SK-N-SH treated with all-trans-retinoic acid at 6 μM for 48 hours (cell line): Measurements from ENCODE around the gene KHSRP.

Experiments
- ATAC-seq: fragments of 200-7000 bp; cut with Tn5 transposase; 3 replicates; pipeline ENCODE4 v1.9.1; 2020; ENCODE audit warnings: mild to moderate bottlenecking, moderate library complexity
- ARNTL ChIP-seq: fragments of 450-650 bp; formaldehyde crosslinking; IDR thresholded peaks from 2 replicates; pipeline ENCODE4 v1.5.0; 2020; ENCODE audit warnings: low read depth, mild to moderate bottlenecking, moderate library complexity, borderline replicate concordance
- BACH2 ChIP-seq: fragments of 250-450 bp; sonication (Bioruptor Pico); IDR thresholded peaks from 2 replicates; pipeline ENCODE4 v1.9.0; 2021; ENCODE audit warnings: mild to moderate bottlenecking, borderline replicate concordance
- CSRNP3 ChIP-seq: fragments of 250-450 bp; sonication (Bioruptor Pico); IDR thresholded peaks from 2 replicates; pipeline ENCODE4 v1.5.1; 2021; ENCODE audit warnings: mild to moderate bottlenecking, moderate library complexity
- GLIS3 ChIP-seq: fragments of 250-450 bp; sonication (Bioruptor Pico); IDR thresholded peaks from 2 replicates; pipeline ENCODE4 v1.5.0; 2020; ENCODE audit warnings: mild to moderate bottlenecking, moderate library complexity
- ISL1 ChIP-seq: fragments of 250-450 bp; sonication (Bioruptor Pico); IDR thresholded peaks from 2 replicates; pipeline ENCODE4 v2.1.2; 2022; ENCODE audit warnings: mild to moderate bottlenecking, moderate library complexity
- OSR1 ChIP-seq: fragments of 250-450 bp; sonication (Bioruptor Pico); IDR thresholded peaks from 2 replicates; pipeline ENCODE4 v1.8.0; 2022; ENCODE audit warnings: moderate library complexity, mild to moderate bottlenecking, inconsistent platforms
- PATZ1 ChIP-seq: fragments of 250-450 bp; sonication (Bioruptor Pico); IDR thresholded peaks from 2 replicates; pipeline ENCODE4 v1.8.0; 2020; ENCODE audit warnings: mild to moderate bottlenecking, moderate library complexity, borderline replicate concordance
- POU6F1 ChIP-seq: fragments of 250-450 bp; sonication (Bioruptor Pico); IDR thresholded peaks from 2 replicates; pipeline ENCODE4 v1.8.0; 2021; ENCODE audit warnings: low read depth, mild to moderate bottlenecking, moderate library complexity, borderline replicate concordance
- RARB ChIP-seq: fragments of 250-450 bp; sonication (Bioruptor Pico); IDR thresholded peaks from 2 replicates; pipeline ENCODE4 v1.8.0; 2021; ENCODE audit warnings: mild to moderate bottlenecking, moderate library complexity
- SNAI2 ChIP-seq: fragments of 250-450 bp; sonication (Bioruptor Pico); IDR thresholded peaks from 2 replicates; pipeline ENCODE4 v1.5.0; 2020; ENCODE audit warnings: mild to moderate bottlenecking, moderate library complexity
- TCF4 ChIP-seq: fragments of 250-450 bp; sonication (Bioruptor Pico); IDR thresholded peaks from 2 replicates; pipeline ENCODE4 v1.8.0; 2021; ENCODE audit warnings: mild to moderate bottlenecking, moderate library complexity, borderline replicate concordance
- TOX ChIP-seq: fragments of 250-450 bp; sonication (Bioruptor Pico); IDR thresholded peaks from 2 replicates; pipeline ENCODE4 v1.8.0; 2021; ENCODE audit warnings: mild to moderate bottlenecking, moderate library complexity, borderline replicate concordance
- TSHZ2 ChIP-seq: fragments of 250-450 bp; sonication (Bioruptor Pico); IDR thresholded peaks from 2 replicates; pipeline ENCODE4 v1.5.0; 2020; ENCODE audit warnings: mild to moderate bottlenecking, moderate library complexity
- ZC3H10 ChIP-seq: fragments of 250-450 bp; sonication (Bioruptor Pico); IDR thresholded peaks from 2 replicates; pipeline ENCODE4 v1.5.1; 2021; ENCODE audit warnings: mild to moderate bottlenecking, moderate library complexity
- ZFP3 ChIP-seq: fragments of 250-450 bp; sonication (Bioruptor Pico); IDR thresholded peaks from 2 replicates; pipeline ENCODE4 v1.5.0; 2020; ENCODE audit warnings: mild to moderate bottlenecking, moderate library complexity
- ZFP30 ChIP-seq: fragments of 450-650 bp; formaldehyde crosslinking; IDR thresholded peaks from 2 replicates; pipeline ENCODE4 v1.5.0; 2022; ENCODE audit warnings: mild to moderate bottlenecking, moderate library complexity
- ZNF565 ChIP-seq: fragments of 450-650 bp; formaldehyde crosslinking; conservative IDR thresholded peaks from 2 replicates; pipeline ENCODE4 v1.5.0; 2020; ENCODE audit warnings: low read depth, mild to moderate bottlenecking, moderate library complexity
- ZNF70 ChIP-seq: fragments of 450-650 bp; formaldehyde crosslinking; IDR thresholded peaks from 2 replicates; pipeline ENCODE4 v1.5.0; 2020; ENCODE audit warnings: mild to moderate bottlenecking, moderate library complexity
- ZNF8 ChIP-seq: fragments of 450-650 bp; formaldehyde crosslinking; IDR thresholded peaks from 2 replicates; pipeline ENCODE4 v1.5.0; 2020; ENCODE audit warnings: mild to moderate bottlenecking, moderate library complexity

KHSRP gene

GRCh38 chr19:6466526-6467248 is 42.1 kb upstream of the KHSRP start:
- TF ChIP-seq GLIS3 (no peak), ZNF565 (CRISPR knock-in tag) (no peak), ZFP30 (CRISPR knock-in tag) (no peak), ARNTL (CRISPR knock-in tag) (no peak), TCF4 (no peak), CSRNP3 (no peak), POU6F1 (CRISPR knock-in tag) (no peak), ISL1 (CRISPR knock-in tag) (no peak), TOX (CRISPR knock-in tag) (no peak), OSR1 (CRISPR knock-in tag) (no peak), ZNF8 (CRISPR knock-in tag) (no peak), ZC3H10 (CRISPR knock-in tag) (no peak), PATZ1 (CRISPR knock-in tag) (no peak), BACH2 (CRISPR knock-in tag) (no peak)
- TF ChIP-seq, all 23 proteins: peak for 0
- ATAC-seq = no peak

GRCh38 chr19:6465663-6466062 is 41.1 kb upstream of the KHSRP start:
- no peak for TF ChIP-seq TSHZ2
- TF ChIP-seq RARB (CRISPR knock-in tag) = no peak
- TF ChIP-seq ZNF70 = no peak
- TF ChIP-seq ZFP3 (CRISPR knock-in tag) = no peak
- TF ChIP-seq SNAI2 (CRISPR knock-in tag) = no peak
- no peak for ATAC-seq

- ATAC-seq = no peak
- TF ChIP-seq TSHZ2 (no peak), ARNTL (CRISPR knock-in tag) (no peak), OSR1 (CRISPR knock-in tag) (no peak)
Observed at GRCh38 chr19:6465006-6465405, 40.4 kb upstream of the KHSRP start.
